HEK293T (cell line): Measurements from ENCODE around the gene CHAT.

Experiments used
- CTCF ChIA-PET: fragments of 350-600 bp; formaldehyde crosslinking; extraction: SDS; loops from one replicate; lab custom pipeline; 2021; ENCODE audit warnings: antibody characterized with exemption, inconsistent platforms; lab: Yijun Ruan, JAX
- POLR2A ChIA-PET: fragments of 350-600 bp; formaldehyde crosslinking; extraction: SDS; loops from one replicate; lab custom pipeline; 2020; ENCODE audit warnings: antibody characterized with exemption, inconsistent platforms; lab: Yijun Ruan, JAX
- DNase-seq: peaks from one replicate; pipeline ENCODE4 v3.0.0; 2012; ENCODE audit warnings: mixed read lengths; ENCODE audit errors: extremely low spot score
- ARNT ChIP-seq: fragments of 450-650 bp; IDR thresholded peaks from 2 replicates; pipeline ENCODE4 v1.6.1; 2017; ENCODE audit warnings: mild to moderate bottlenecking
- BHLHE40 ChIP-seq: fragments of 450-650 bp; IDR thresholded peaks from 2 replicates; pipeline ENCODE4 v1.6.1; 2016; ENCODE audit warnings: mild to moderate bottlenecking, moderate library complexity, borderline replicate concordance
- CTBP1 ChIP-seq: fragments of 450-650 bp; IDR thresholded peaks from 2 replicates; pipeline ENCODE4 v1.6.1; 2016; ENCODE audit warnings: borderline replicate concordance
- ELF4 ChIP-seq: fragments of 450-650 bp; IDR thresholded peaks from 2 replicates; pipeline ENCODE4 v1.6.1; 2017; ENCODE audit warnings: antibody characterized with exemption
- FOXA1 ChIP-seq: fragments of 450-650 bp; IDR thresholded peaks from 2 replicates; pipeline ENCODE4 v1.6.1; 2016; ENCODE audit warnings: mild to moderate bottlenecking
- FOXK2 ChIP-seq: fragments of 450-650 bp; IDR thresholded peaks from 2 replicates; pipeline ENCODE4 v1.6.1; 2016; ENCODE audit warnings: mild to moderate bottlenecking
- FOXM1 ChIP-seq: fragments of 450-650 bp; IDR thresholded peaks from 2 replicates; pipeline ENCODE4 v1.6.1; 2017; ENCODE audit warnings: mild to moderate bottlenecking, borderline replicate concordance
- HDGF ChIP-seq: fragments of 450-650 bp; IDR thresholded peaks from 2 replicates; pipeline ENCODE4 v1.6.1; 2017; ENCODE audit warnings: antibody characterized with exemption, borderline replicate concordance
- L3MBTL2 ChIP-seq: fragments of 450-650 bp; conservative IDR thresholded peaks from 2 replicates; pipeline ENCODE4 v1.6.1; 2016; ENCODE audit warnings: mild to moderate bottlenecking
- LEF1 ChIP-seq: fragments of 450-650 bp; IDR thresholded peaks from 2 replicates; pipeline ENCODE4 v1.6.1; 2017; ENCODE audit warnings: mild to moderate bottlenecking, borderline replicate concordance
- NFRKB ChIP-seq: fragments of 450-650 bp; IDR thresholded peaks from 2 replicates; pipeline ENCODE4 v1.6.1; 2016; ENCODE audit warnings: mild to moderate bottlenecking, moderate library complexity
- PKNOX1 ChIP-seq: fragments of 450-650 bp; IDR thresholded peaks from 2 replicates; pipeline ENCODE4 v1.6.1; 2016
- SP1 ChIP-seq: fragments of 450-650 bp; IDR thresholded peaks from 2 replicates; pipeline ENCODE4 v1.6.1; 2017
- SUZ12 ChIP-seq: fragments of 450-650 bp; IDR thresholded peaks from 2 replicates; pipeline ENCODE4 v1.6.1; 2016; ENCODE audit warnings: mild to moderate bottlenecking
- TARDBP ChIP-seq: fragments of 450-650 bp; IDR thresholded peaks from 2 replicates; pipeline ENCODE4 v1.6.1; 2016
- ZNF384 ChIP-seq: fragments of 450-650 bp; IDR thresholded peaks from 2 replicates; pipeline ENCODE4 v1.6.1; 2016

CHAT gene

DNA sequence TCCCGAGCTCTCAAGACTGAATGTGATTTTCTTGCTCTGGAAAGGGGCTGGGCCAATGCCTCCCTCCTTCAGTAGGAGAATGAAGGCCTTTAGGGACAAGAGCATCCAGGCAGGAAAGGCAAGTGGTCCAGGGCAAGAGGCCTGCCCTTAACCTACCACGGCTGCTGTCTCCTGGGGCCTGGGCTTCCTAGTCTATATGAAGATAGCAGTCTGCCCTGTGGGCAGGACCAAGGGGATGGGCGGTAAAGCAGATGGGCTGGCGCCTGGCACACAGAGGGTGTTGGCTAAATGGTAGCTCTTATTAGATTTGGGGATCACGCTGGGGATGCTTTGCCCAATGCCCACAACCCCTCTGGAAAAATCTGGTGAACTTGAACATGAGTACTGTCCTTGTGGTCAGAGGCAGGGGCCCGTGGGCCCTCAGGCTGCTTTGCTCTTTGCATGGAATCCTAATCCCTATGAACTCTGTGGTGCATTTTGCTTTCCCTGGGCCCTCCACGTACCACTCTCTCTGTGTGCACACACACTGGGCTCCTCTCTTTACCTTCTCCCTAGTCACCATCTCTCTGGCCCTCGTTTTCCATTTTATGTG lies 20.3 kb downstream of the CHAT start:
- no peak for TF ChIP-seq ZNF384
- TF ChIP-seq ELF4, result no peak
- no peak for TF ChIP-seq FOXM1
- TF ChIP-seq FOXA1, result no peak
- TF ChIP-seq TARDBP, result no peak
- no peak for TF ChIP-seq PKNOX1
- TF ChIP-seq L3MBTL2, result no peak
- TF ChIP-seq HDGF, result no peak
- no peak for TF ChIP-seq SUZ12
- TF ChIP-seq CTBP1, result no peak
- TF ChIP-seq SP1, result no peak
- no peak for TF ChIP-seq NFRKB
- TF ChIP-seq BHLHE40, result no peak
- TF ChIP-seq ARNT, result no peak
- no peak for TF ChIP-seq LEF1
- no peak for TF ChIP-seq FOXK2
- ChIA-PET CTCF (no interaction called here), POLR2A (no interaction called here)

GRCh38 chr10:49642311-49642710 lies 28.5 kb downstream of the CHAT start:
- POLR2A ChIA-PET, result no interaction called here
- CTCF ChIA-PET, result no interaction called here
- TF ChIP-seq CTBP1 (no peak), ZNF384 (no peak), BHLHE40 (no peak)
- DNase-seq, result no peak

More for the DNA sequence above, 20.3 kb downstream of the CHAT start:
- DNase-seq, result no peak

- no peak for DNase-seq
- TF ChIP-seq TARDBP, result no peak
- no peak for TF ChIP-seq BHLHE40
- TF ChIP-seq L3MBTL2, result no peak
- TF ChIP-seq FOXM1, result no peak
- TF ChIP-seq PKNOX1, result no peak
- TF ChIP-seq SP1, result no peak
- TF ChIP-seq FOXA1, result no peak
- no peak for TF ChIP-seq ZNF384
- TF ChIP-seq ELF4, result no peak
- no peak for TF ChIP-seq ARNT
- TF ChIP-seq NFRKB, result no peak
- no peak for TF ChIP-seq HDGF
- TF ChIP-seq FOXK2, result no peak
- POLR2A ChIA-PET, result no interaction called here
- CTCF ChIA-PET, result no interaction called here
Measured at GRCh38 chr10:49643241-49644034, 29.6 kb downstream of the CHAT start.

- POLR2A ChIA-PET, result no interaction called here
Measured at GRCh38 chr10:49644035-49644646, 30.3 kb downstream of the CHAT start.

GRCh38 chr10:49645417-49645816 lies 31.6 kb downstream of the CHAT start:
- POLR2A ChIA-PET, result no interaction called here
- CTCF ChIA-PET, result no interaction called here
- no peak for DNase-seq
- TF ChIP-seq L3MBTL2, result no peak
- TF ChIP-seq CTBP1, result no peak
- TF ChIP-seq LEF1, result no peak
- TF ChIP-seq SP1, result no peak
- no peak for TF ChIP-seq FOXA1
- TF ChIP-seq SUZ12, result no peak
- no peak for TF ChIP-seq TARDBP
- no peak for TF ChIP-seq ZNF384
- TF ChIP-seq ARNT, result no peak
- no peak for TF ChIP-seq PKNOX1
- TF ChIP-seq FOXK2, result no peak

More at GRCh38 chr10:49644035-49644646, 30.3 kb downstream of the CHAT start:
- CTCF ChIA-PET, result interaction anchor here (0.6 kb wide), 1 partner anchor 1016 kb away, joined by 3 read pairs; no protein-coding TSS in a partner anchor
- DNase-seq, result no peak
- TF ChIP-seq ZNF384 (no peak), BHLHE40 (no peak), FOXK2 (no peak), SUZ12 (no peak)
